HG02852 (cell line): ENCODE results near the gene HNRNPD.
"Not testable (repeated sequence)": the region's sequence is repeated elsewhere in the genome, so short reads cannot be mapped to it uniquely, and the experiment has no call there.

ENCODE experiments used
- ATAC-seq: cut with Tn5 transposase; IDR thresholded peaks from one replicate; pipeline ENCODE4 v1.9.1; 2021; ENCODE audit warnings: mild to moderate bottlenecking, moderate library complexity; ENCODE audit not compliant: unreplicated experiment

HNRNPD gene, protein sequence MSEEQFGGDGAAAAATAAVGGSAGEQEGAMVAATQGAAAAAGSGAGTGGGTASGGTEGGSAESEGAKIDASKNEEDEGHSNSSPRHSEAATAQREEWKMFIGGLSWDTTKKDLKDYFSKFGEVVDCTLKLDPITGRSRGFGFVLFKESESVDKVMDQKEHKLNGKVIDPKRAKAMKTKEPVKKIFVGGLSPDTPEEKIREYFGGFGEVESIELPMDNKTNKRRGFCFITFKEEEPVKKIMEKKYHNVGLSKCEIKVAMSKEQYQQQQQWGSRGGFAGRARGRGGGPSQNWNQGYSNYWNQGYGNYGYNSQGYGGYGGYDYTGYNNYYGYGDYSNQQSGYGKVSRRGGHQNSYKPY

GRCh38 chr4:82373816-82374625 lies at the start of gene HNRNPD:
HNRNPD (minus strand) TSS chr4:82373991; CDS start chr4:82373678, 313 bp downstream.
- ATAC-seq = peak; percentile 93

- no peak for ATAC-seq
These were observed 48.8 kb upstream of the HNRNPD start for GRCh38 chr4:82422616-82423015.

DNA sequence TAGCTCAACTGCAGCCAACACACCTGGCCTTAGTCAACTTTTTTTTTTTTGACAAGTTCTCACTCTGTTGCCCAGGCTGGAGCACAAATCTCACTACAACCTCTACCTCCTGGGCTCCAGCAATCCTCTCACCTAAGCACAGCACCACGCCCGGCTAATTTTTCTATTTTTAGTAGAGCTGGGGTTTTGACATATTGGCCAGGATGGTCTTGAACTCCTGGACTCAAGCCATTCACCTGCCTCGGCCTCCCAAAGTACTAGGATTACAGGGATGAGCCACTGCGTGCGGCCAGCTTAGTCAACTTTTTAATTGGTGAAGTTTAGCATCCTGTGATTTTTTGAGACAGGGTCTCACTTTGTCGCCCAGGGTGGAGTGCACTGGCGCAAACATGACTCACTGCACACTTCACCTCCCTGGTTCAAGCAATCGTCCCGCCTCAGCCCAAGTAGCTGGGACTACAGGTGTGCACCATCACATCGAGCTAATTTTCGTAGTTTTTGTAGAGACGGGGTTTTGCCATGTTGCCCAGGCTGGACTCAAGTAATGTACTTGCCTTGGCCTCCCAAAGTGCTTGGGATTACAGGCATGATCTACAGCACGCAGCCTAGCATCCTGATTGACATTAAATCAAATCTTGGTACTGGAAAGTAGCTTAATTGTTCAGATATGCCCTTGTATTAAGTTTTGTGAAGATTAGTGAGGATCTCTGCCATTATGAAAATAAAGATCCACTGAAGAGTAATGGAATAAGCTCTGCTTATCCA lies 48.2 kb upstream of the HNRNPD start:
- ATAC-seq = no peak

DNA sequence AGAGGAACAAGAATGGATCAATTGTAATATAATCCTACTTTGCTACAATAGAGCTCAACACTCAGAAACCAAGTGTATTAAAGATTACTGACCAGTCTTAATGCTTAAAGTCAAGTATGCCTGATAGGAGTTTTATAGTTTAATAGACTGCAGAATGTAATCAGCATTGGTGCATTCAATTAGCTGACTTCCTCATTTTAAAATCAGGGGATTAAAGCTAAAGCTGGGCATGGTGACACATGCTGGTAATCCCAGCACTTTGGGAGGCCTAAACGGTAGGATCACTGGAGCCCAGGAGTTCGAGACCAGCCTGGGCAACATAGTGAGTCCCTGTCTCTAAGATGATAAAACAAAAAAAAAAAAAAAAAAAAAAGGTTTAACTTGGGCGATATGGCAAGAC lies 45.7 kb upstream of the HNRNPD start:
- ATAC-seq = no peak

GRCh38 chr4:82415922-82416365 lies 42.2 kb upstream of the HNRNPD start:
- no peak for ATAC-seq

GRCh38 chr4:82415061-82415460 lies 41.3 kb upstream of the HNRNPD start:
- not testable (repeated sequence) for ATAC-seq

- ATAC-seq = no peak
These were observed 29.9 kb upstream of the HNRNPD start for GRCh38 chr4:82403725-82404124.

GRCh38 chr4:82402196-82402775 lies 28.5 kb upstream of the HNRNPD start:
- no peak for ATAC-seq

DNA sequence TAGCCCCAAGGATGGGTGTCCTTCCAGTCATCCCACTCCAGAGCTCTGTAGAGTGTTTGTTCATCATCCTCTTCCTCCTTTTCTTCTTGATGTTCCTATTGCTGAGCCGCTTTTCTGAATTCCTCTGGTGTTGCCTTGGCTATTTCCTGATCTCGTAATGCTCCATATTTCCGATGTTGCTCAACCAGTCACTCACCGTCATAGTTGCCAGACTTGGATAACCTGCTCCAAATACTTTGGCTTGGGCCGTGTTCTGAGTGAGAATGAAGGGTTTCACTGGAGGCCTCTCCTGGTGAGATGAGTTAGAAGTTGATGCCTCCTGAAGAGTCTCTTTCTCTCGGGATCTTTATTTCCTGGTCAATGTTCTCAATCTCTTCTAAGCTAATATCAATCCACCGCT lies 27.8 kb upstream of the HNRNPD start:
- no peak for ATAC-seq

GRCh38 chr4:82398263-82398662 lies 24.5 kb upstream of the HNRNPD start:
- ATAC-seq = no peak

DNA sequence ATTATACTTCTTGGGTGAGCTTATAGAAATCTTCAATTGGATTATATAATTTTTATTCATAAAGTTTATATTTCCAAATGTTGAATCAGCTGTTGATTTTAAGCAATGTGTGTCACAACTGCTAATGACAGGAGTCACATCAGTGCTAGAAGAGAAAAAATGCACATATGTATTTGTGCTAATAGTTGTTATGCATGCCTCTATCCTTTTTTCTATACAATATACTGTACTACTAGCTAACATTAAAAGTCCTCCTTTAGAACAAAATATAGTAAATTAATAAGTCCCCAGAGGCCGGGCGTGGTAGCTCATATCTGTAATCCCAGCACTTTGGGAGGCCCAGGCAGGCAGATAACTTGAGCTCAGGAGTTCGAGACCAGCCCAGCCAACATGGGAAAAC lies 23.7 kb upstream of the HNRNPD start:
- no peak for ATAC-seq

DNA sequence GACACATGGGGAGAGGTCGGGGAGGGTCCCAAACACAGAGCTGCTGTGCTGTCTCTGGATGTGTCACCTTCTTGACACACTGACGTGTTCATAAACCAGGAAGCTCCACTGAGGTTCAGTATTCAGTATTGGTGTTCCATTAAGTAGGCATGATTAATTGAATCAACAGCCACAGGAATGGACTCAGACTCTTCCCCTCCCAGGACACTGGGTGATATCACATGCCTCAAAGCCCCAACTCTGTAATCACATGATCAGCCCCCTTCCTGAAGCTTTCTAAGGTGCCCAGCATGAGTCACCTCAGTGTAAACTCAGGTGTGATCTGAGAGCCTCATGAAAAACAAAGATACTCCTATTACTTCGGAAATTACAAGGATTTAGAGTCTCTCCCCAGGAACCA lies 21.1 kb upstream of the HNRNPD start:
- ATAC-seq = no peak

DNA sequence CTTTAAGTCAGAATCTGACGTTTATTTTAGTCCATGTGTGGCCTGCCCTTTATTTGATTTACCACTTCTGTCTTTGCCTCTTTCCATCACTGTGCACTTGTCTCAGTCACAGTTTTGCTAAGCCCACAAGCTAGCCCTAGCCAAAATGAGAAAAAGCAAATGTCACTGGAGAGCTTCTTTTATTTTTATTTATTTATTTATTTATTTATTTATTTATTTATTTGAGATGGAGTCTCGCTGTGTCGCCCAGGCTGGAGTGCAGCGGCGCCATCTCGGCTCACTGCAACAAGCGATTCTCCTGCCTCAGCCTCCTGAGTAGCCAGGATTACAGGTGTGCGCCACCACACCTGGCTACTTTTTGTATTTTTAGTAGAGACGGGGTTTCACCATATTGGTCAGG lies 16.3 kb upstream of the HNRNPD start:
- not testable (repeated sequence) for ATAC-seq

- no peak for ATAC-seq
These were observed 14.6 kb upstream of the HNRNPD start for GRCh38 chr4:82388405-82388804.

GRCh38 chr4:82386312-82386711 lies 12.5 kb upstream of the HNRNPD start:
- not testable (repeated sequence) for ATAC-seq

- no peak for ATAC-seq
These were observed 9.0 kb upstream of the HNRNPD start for GRCh38 chr4:82382751-82383150.

DNA sequence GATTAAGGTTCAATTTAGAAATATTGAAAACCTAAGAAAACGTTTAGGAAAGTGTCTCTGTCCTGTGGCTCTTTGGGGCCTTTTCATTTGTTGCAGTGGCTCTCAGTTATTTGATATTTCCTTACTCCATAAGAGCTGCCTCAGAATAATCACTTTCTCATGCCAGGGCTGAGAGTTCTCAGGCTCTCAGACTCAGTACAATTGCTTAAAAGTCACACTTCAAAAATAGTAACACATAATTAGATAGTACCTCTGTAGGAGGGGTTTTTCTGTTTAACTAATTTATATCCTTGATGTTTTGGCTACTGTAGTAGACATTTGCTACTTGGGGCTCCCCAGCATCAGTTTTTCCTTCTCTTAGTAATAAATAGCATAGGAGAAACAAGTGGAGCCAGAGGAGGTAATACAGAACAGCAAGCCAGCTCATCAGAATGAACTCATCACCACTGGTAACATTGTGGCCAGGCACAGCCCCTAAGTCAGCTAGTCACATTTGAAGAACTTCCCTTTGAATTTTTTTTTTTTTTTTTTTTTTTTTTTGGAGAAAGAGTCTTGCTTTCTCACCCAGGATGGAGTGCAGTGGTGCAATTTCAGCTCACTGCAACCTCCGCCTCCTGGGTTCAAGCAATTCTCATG lies 8.0 kb upstream of the HNRNPD start:
- no peak for ATAC-seq

GRCh38 chr4:82381235-82381634 lies 7.4 kb upstream of the HNRNPD start:
- no peak for ATAC-seq

DNA sequence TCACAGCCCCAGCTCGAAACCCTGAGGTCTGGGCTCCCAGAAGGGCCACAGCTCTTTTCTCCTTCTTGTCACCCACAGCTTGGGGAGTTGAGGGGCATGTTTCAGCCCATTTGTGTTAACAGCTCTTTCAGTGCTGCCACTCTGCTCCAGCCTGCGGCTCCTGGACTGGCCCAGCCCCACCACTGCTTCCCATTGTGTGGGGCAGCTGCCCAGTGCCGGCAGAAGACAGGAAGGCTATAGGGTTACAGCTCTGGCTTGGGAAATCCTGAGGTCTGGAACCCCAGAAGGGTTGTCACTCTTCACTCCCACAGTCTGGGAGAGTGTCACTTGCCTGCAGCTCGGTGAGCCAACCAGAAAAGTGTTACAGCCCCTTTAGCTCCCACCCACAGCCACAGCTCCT lies 7.0 kb upstream of the HNRNPD start:
- no peak for ATAC-seq

DNA sequence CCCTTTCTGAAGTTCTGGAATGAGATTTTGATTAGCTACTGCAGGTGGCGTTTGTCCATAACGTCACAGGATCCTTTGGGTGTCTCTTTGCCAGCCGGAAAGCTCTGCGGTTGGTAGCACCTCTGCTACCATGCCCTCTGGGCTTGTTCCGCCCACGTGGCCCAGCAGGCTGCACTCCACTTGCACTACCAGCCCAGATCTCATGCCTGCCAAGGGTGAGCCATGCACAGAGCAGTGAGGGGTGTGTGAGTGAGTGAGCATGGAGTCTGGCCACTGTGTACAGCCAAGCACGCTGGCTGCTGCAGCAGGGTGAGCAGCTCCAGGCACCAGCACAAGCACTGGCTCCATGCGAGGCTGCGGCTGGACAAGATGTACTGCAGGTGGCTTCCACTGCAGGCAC lies 6.6 kb upstream of the HNRNPD start:
- no peak for ATAC-seq

- no peak for ATAC-seq
These were observed 2.3 kb upstream of the HNRNPD start for GRCh38 chr4:82376109-82376508.
